HT1080 (cell line): Measurements from ENCODE around the gene PFKM. TPM values are rescaled to one million over a fixed set of nuclear protein-coding genes. Genes with fewer than 3 reads are reported as not detected.
"Not testable (repeated sequence)": the region's sequence is repeated elsewhere in the genome, so short reads cannot be mapped to it uniquely, and the experiment has no call there.

Experiments used
- DNase-seq: peaks from one replicate; pipeline ENCODE4 v3.0.0-alpha.2; 2015; ENCODE audit warnings: low read depth
- total RNA-seq: library from RNA; depleted of rRNA; stranded (reverse); fragments of >200 nt; shearing (Covaris generic); gene quantifications from 2 replicates; pipeline ENCODE4 v1.2.3, GENCODE V29; 2014

Gene PFKM
- total RNA-seq, 1 experiment from 2014 or later, result 60.9 TPM

GRCh38 chr12:48110691-48111311 lies 8.4 kb upstream of the PFKM start:
- no peak for DNase-seq

DNA sequence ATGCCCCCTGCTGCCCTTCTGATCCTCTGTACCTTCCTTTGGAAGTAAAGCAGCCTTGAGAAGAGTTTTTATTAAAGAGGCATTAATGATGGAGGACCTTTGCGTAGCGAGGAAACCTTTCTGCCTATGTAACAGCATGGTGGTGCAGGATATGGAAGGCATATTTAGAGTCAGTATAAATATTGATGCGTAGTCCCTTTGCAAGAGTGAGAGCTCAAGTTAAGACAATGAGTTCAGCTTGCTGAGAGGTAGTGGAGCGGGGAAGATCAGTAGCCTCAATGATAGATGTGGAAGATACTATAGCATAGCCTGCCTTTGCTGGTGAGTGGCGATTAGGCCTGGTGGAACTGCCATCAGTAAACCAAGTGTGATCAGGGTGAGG lies 7.9 kb upstream of the PFKM start:
- not testable (repeated sequence) for DNase-seq

DNA sequence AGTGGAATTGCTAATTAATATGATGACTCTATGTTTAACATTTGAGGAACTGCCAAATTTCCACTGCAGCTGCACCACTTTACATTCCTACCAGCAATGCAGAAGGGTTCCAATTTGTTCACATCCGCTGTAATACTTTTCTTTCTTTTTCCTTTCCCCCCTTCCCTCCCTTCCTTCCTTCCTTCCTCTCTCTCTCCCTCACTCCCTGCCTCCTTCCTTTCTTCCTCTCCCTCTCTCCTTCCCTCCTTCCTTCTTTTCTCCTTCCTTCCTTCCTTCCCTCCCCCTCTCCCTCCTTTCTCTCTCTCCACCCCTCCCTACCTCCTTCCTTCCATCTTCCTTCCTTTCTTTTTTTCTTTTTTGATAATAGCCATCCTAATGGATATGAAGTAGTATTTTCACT lies 3.2 kb upstream of the PFKM start:
- DNase-seq, result no peak

- no peak for DNase-seq
Observed at GRCh38 chr12:48118284-48118871, 786 bp upstream of the PFKM start.

DNA sequence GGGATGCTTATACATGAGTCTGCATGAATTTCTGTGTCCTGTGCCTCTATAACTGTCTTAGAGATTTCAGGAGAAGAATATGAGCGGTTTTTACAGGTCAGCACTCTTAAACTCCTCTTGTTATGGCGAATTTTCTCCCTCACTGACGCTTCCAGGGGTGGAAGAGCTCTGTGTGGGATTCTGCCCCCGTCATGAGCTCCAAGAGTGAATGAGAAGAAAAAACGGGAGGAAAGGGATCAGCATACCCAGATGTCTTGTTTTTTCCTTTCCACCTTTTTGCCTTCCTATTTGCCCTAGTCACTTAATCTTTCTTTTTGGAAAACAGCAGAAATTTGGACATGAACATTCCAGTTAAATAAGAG lies 651 bp downstream of the PFKM start:
- DNase-seq, result no peak

- DNase-seq, result no peak
Observed at GRCh38 chr12:48121522-48121921, 2.4 kb downstream of the PFKM start.

DNA sequence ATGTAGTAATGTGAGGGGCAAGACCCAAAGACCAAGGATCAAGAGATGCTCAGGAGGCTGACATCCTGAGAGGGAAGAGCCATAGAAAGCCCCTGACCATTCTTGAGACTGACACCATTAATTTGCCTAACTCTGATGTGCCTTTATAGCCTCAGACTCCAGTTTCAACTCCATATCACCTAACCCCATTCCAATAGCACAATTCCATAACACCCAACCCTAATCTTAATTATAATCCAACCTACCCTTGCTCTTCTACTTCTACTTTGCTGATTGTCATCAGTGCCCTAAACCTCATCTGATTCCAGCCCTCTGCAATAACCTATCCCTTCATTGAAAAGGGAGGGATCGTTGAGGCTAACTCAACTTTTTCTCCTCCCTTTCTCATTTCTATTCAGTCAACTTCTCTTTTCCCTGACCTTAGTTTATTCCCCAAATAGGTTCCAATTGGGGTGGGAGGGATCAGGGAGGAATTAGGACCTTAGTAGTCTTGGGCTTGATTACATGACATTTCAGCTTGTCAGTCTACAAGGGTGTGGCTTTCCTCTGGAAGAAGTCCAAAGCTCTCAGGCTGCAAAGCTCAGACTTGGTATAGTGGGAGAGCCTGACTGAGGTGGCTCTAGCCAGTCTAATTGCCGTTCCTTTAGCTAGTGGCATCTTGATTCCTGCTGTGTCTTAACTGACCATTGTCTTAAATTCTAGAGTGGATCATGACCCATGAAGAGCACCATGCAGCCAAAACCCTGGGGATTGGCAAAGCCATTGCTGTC lies 3.1 kb downstream of the PFKM start:
- DNase-seq, result no peak

- no peak for DNase-seq
Observed at GRCh38 chr12:48123169-48123568, 4.0 kb downstream of the PFKM start.

DNA sequence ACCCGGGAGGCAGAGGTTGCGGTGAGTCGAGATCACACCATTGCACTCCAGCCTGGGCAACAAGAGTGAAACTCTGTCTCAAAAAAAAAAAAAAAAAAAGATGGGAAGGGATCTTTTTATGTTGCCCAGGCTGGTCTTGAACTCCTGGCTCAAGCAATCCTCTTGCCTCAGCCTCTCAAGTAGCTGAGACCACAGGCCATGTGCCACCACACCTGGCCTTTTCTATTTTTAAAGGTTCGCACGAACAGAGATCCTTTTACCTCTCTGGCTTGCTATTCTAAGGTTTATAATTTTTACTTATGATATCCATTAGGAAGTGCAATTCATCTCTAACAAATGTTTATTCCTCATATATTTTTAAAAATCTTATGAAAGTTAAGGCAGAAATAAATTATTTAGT lies 6.4 kb downstream of the PFKM start:
- not testable (repeated sequence) for DNase-seq

DNA sequence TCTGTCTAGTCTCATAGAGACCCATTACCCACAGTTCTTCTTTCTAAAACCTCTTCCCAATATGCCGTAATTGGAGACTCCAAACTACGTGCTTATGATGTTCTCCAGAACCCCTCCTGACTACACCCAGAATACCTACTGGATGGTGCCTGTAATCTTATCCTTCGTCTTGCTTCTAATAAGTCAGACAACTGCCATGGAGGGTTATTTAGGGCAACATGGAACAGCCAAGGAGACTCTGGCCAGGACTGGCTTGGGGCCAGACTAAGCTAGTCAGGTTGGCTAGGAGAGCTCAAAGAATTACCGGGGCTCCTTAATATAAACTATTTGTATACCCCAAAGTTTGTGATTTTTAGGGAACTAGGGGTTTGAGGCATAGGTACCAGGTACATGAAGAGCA lies 6.8 kb downstream of the PFKM start:
- DNase-seq, result no peak

DNA sequence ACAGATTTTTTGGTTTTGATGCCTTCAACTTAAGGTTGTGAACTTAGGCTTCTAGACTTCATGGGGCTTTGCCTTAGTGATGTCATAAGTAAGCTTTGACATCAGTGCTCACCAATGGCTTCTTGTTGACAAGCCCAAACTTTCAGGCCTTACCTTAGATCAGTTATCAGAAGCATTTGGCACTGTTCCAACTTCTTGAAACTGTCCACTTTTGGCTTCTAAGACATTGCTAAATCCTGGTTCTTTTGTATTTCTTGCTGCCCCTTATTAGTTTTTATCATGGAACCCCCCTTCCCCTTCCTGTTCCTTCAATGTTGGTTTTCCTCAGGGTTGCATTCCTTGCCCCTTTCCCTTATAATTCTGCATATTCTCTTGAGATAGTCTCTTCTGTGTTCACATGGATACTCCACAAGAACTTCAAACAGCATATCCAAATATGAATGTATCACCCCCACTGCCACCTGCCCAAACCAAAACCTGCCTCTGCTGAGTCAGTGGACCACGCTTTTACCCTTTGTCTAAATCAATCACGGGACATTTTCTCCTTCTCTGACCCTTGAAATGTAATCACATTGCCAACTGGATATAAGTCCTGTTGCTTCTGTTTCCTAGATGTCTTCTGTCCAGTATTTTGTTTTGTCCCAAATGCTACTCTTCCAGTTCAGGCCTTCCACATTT lies 7.9 kb downstream of the PFKM start:
- DNase-seq, result no peak

DNA sequence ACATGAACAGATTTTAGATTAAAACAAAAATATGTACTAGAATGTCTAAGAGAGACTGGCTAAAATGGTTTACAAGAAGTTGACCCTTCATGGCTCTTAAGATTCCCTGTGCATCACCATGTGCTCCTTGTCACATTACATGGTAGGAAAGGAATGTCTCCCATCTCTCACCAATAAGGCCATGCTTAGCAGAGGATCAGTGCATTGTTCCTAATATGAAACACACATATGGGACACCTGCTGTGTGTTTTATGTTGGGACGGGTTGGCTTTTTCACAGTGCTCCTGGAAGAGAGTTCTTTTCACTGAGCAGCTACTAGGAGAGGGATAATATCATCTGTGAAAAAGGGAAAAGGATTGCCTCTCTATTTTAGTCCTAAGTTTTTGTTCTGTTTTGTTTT lies 9.6 kb downstream of the PFKM start:
- no peak for DNase-seq

DNA sequence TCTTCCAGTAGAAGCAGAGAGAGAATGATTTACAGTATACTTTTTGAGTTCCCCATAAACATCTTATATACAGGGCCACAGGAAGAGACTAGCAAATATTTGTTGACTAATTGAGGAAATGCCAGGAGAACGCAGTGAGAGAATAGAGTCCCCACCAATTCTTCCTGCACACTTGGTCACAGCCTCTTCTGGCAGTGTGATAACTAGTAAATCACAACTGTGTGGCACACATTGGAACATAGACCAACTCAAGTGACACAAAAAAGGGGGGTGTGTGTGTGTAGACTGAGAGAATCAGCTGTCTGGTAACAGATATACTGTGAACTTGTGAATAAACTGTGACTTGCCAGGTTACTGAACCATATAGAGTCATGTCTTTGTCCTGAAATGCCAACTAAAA lies 10.2 kb downstream of the PFKM start:
- no peak for DNase-seq

- DNase-seq, result no peak
Observed at GRCh38 chr12:48131517-48131916, 12.4 kb downstream of the PFKM start.

- no peak for DNase-seq
Observed at GRCh38 chr12:48132826-48133225, 13.7 kb downstream of the PFKM start.

GRCh38 chr12:48135027-48135426 lies 15.9 kb downstream of the PFKM start:
- DNase-seq, result no peak

GRCh38 chr12:48142818-48143674 lies 23.9 kb downstream of the PFKM start:
- DNase-seq, result no peak

- DNase-seq, result no peak
Observed at GRCh38 chr12:48143898-48144297, 24.7 kb downstream of the PFKM start.

DNA sequence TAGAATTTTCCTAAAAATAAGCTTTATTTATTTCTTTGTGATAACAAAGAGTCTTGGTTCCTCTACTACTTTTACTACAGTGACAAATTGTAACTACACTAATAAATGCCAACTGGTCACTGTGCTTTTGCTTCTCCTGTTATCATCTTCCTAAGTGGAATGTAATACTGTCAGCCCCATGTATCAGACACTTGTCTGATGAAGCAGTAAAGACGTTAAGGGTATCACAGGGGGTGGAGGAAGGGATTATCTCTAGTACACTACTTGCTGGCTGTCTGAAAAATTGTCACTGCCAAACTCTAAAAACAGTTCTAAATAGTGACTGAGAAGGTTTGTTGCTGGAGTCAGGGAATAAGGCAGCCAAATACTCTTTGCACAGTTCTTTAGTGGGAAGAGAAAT lies 26.8 kb downstream of the PFKM start:
- no peak for DNase-seq

GRCh38 chr12:48151103-48151771 lies 32.1 kb downstream of the PFKM start:
- DNase-seq, result no peak

GRCh38 chr12:48155786-48156185 lies 36.6 kb downstream of the PFKM start:
- DNase-seq, result not testable (repeated sequence)
